ENCODE measurements around the gene CCL15.

DNA sequence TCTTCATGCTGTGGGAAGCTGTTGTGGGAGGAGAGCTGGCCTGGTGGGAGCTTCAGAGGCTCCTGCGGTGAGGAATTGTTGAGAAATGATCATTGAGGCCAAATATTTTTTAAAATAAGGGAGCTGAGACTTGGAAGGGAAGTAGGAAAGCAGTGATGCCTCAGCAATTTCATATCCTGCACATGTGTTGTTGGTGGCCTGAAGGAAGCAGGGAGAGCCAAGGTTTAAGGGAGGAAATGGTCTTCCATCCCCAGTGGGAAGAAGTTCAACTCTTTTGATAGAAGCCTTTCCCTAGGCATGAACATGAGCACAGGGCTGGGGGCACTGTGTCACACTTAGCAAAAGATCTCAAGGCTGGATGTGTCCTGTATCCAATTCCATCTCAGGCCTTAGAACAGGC is 14.7 kb downstream of the CCL15 start, which contains the start of gene CCL14:
- TF ChIP-seq CTCF (IDR thresholded peaks at IDR 0.05) (no peak), POLR2A (IDR thresholded peaks at IDR 0.05) (no peak), EP300 (IDR thresholded peaks at IDR 0.05) (no peak)

Data from suprapubic skin (tissue), 3 donors.